Parathyroid adenoma (tissue), 2 donors: ENCODE measurements around the gene PPP2R5E.

ENCODE experiments used
- H2AFZ ChIP-seq: fragments of 300-600 bp; sonication (generic); one replicate; pipeline ENCODE4 v1.7.0; 2017; ENCODE audit warnings: antibody characterized with exemption, mild to moderate bottlenecking
- H3K27ac ChIP-seq: fragments of 300-600 bp; sonication (generic); one replicate; pipeline ENCODE4 v1.7.0; 2017
- H3K27me3 ChIP-seq: fragments of 300-600 bp; sonication (generic); one replicate; pipeline ENCODE4 v1.7.0; 2017; ENCODE audit warnings: low read length; ENCODE audit not compliant: control insufficient read depth, insufficient read depth
- H3K36me3 ChIP-seq: fragments of 300-600 bp; sonication (generic); one replicate; pipeline ENCODE4 v1.7.0; 2017; ENCODE audit warnings: low read length; ENCODE audit not compliant: control insufficient read depth, insufficient read depth
- H3K4me1 ChIP-seq: fragments of 300-600 bp; sonication (generic); one replicate; pipeline ENCODE4 v1.7.0; 2017; ENCODE audit warnings: control low read depth
- H3K4me2 ChIP-seq: fragments of 300-600 bp; sonication (generic); one replicate; pipeline ENCODE4 v1.7.0; 2017; ENCODE audit warnings: low read length
- H3K4me3 ChIP-seq: fragments of 300-600 bp; sonication (generic); one replicate; pipeline ENCODE4 v1.7.0; 2017; ENCODE audit warnings: low read depth, low read length
- H3K79me2 ChIP-seq: fragments of 300-600 bp; sonication (generic); one replicate; pipeline ENCODE4 v1.7.0; 2017; ENCODE audit warnings: control low read depth
- H3K9ac ChIP-seq: fragments of 300-600 bp; sonication (generic); one replicate; pipeline ENCODE4 v1.7.0; 2017; ENCODE audit warnings: mild to moderate bottlenecking
- H3K9me3 ChIP-seq: fragments of 300-600 bp; sonication (generic); one replicate; pipeline ENCODE4 v1.7.0; 2017; ENCODE audit warnings: low read length; ENCODE audit not compliant: control insufficient read depth
- TF ChIP-seq, protein P1 (sequence below): fragments of 300-600 bp; sonication (generic); IDR thresholded peaks from one replicate; pipeline ENCODE4 v1.7.0; 2017; ENCODE audit warnings: antibody characterized with exemption, mild to moderate bottlenecking
- donor health status: primary hyperparathyroidism.

Gene PPP2R5E

DNA sequence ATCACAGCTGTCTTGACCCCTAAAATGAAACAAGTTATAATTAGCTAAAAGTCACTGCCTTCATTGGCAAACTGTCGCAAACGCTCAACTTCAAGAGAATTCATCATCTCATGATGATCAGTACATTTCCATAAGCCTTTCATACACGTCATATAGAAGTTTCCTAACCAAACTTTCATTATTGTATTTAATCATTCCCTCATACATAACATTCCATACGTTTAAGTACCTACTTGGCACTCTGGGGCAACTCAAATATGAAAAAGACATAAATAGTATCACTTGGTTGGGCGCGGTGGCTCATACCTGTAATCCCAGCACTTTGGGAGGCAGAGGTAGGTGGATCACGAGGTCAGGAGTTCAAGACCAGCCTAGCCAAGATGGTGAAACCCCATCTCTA is 12.4 kb upstream of the PPP2R5E start:
- H3K4me3 ChIP-seq = no peak overlapping the region
- TF ChIP-seq, protein P1, sequence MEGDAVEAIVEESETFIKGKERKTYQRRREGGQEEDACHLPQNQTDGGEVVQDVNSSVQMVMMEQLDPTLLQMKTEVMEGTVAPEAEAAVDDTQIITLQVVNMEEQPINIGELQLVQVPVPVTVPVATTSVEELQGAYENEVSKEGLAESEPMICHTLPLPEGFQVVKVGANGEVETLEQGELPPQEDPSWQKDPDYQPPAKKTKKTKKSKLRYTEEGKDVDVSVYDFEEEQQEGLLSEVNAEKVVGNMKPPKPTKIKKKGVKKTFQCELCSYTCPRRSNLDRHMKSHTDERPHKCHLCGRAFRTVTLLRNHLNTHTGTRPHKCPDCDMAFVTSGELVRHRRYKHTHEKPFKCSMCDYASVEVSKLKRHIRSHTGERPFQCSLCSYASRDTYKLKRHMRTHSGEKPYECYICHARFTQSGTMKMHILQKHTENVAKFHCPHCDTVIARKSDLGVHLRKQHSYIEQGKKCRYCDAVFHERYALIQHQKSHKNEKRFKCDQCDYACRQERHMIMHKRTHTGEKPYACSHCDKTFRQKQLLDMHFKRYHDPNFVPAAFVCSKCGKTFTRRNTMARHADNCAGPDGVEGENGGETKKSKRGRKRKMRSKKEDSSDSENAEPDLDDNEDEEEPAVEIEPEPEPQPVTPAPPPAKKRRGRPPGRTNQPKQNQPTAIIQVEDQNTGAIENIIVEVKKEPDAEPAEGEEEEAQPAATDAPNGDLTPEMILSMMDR = no peak
- no peak overlapping the region for H3K27ac ChIP-seq
- H3K4me2 ChIP-seq = no peak overlapping the region
- H3K9me3 ChIP-seq = no peaks in the 10 kb centered on the region
- H3K9ac ChIP-seq = no peak overlapping the region
- no peaks in the 10 kb centered on the region for H3K36me3 ChIP-seq
- H3K79me2 ChIP-seq = no peaks in the 10 kb centered on the region
- no peaks in the 10 kb centered on the region for H3K4me1 ChIP-seq
- no peaks in the 10 kb centered on the region for H3K27me3 ChIP-seq
- no peak overlapping the region for H2AFZ ChIP-seq

DNA sequence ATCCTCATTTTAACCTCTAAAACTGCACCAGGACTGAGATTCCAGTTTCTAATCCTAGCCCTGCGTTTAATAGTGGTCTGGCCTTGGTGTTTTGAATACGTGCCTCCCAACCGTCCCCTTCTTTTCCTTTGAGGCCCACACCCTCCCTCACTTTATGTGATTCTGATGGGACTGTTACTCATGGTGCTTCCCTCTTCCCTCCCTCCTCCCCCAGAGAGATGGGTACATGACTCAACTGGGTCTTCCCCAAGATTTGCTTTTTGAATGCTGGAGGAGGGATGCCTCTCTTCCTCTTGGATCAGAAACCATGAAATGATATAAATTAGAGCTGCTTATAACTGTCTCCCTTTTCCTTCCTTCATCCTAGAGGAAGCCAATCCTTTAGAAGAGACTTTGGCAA is 8.2 kb upstream of the PPP2R5E start:
- no peak overlapping the region for H3K27ac ChIP-seq

DNA sequence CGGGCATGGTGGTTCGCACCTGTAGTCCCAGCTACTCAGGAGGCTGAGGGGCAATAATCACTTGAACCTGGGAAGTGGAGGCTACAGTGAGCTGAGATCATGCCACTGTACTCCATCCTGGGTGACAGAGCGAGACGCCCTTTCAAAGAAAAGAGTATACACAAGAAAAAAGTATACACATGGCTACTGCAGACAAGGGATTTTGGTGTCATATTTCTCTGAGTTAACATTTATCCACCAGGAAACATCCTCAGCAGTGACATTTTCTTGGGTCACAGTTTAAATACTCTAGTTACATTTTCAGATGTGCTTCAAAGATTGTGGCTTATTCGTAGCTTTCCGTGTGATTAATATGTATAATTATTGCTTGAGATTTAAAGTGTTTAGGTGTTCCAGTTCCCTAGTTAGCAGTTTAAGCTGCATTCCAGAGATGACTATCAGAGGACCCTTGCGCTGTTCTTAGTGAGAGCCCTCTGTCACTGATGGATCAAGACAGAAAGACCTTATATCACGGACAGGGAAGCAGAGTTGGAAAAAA is 4.7 kb upstream of the PPP2R5E start:
- H3K27ac ChIP-seq = no peak overlapping the region
- no peaks in the 10 kb centered on the region for H3K36me3 ChIP-seq
- peak overlapping the region; percentile 4 for H3K4me2 ChIP-seq
- no peaks in the 10 kb centered on the region for H3K27me3 ChIP-seq
- no peaks in the 10 kb centered on the region for H3K79me2 ChIP-seq
- no peaks in the 10 kb centered on the region for H3K4me1 ChIP-seq
- H3K4me3 ChIP-seq = no peak overlapping the region
- H3K9me3 ChIP-seq = no peaks in the 10 kb centered on the region
- H2AFZ ChIP-seq = peak overlapping the region; percentile 71
- TF ChIP-seq, protein P1 = no peak
- H3K9ac ChIP-seq = no peak overlapping the region

More for the DNA sequence above, 8.2 kb upstream of the PPP2R5E start:
- Histone ChIP-seq H3K36me3 (no peaks in the 10 kb centered on the region), H3K4me3 (no peak overlapping the region), H3K9ac (no peak overlapping the region), H3K4me2 (no peak overlapping the region), H3K9me3 (no peaks in the 10 kb centered on the region), H3K4me1 (no peaks in the 10 kb centered on the region), H3K79me2 (no peaks in the 10 kb centered on the region), H3K27me3 (no peaks in the 10 kb centered on the region), H2AFZ (peak overlapping the region; percentile 2)
- TF ChIP-seq, protein P1 = no peak

DNA sequence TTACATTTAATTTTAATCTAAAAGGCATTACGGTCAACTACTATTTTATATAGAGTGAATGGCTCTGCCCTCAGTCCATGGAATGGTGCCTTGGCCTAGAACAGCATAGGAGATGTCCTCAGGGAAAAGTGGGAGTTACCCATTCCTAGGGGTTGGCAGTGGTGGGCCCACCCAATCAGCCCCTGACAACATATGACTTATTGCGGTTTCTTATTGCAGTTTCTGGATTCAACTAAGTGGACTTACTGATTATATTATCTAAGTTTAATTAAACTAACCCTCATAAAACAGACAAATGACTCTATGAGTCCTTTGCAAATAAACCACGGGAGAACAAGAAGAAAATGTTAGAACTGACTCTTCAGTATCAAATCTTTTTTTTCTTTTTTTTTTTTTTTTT is 2.3 kb upstream of the PPP2R5E start:
- Histone ChIP-seq H3K9ac (no peak overlapping the region), H3K27ac (no peak overlapping the region), H3K79me2 (peaks cover 8% of the 10 kb centered on the region), H3K4me3 (no peak overlapping the region), H3K4me1 (peaks cover 3% of the 10 kb centered on the region), H3K9me3 (no peaks in the 10 kb centered on the region), H3K4me2 (no peak overlapping the region), H2AFZ (no peak overlapping the region), H3K27me3 (no peaks in the 10 kb centered on the region), H3K36me3 (no peaks in the 10 kb centered on the region)
- TF ChIP-seq, protein P1 = no peak

DNA sequence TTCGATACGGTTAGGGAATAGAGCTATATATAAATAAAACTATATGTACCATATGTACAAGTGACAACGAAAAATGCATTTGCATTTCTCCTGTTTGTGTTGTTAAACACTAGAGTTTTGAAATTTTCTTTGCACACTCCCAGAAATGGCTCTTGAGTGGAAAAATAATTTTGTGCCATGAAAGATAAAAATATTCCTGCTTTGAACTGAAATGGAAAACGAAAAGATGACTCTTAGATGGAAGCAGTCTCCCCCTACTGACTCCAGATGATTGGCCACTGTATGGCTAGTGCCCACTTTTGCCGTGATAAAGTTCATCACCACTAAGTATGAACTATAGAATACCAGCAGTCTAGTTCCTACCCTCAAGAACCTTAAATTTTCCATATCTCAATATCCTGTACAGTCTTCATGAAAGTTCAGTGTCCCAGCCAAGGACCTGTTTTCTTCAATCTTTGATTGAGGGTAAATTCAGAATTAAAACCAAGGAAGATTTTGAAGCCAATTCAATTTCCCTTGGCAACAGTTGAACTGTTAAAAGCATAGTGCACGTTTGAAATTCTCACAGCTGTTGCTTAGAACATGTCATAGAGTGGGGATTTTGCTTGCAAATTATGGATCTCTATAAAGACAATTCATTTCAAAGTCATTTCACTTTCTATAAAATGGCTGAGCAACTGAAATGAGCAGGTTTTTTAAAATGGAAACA is 1.6 kb upstream of the PPP2R5E start:
- Histone ChIP-seq H3K27ac (no peak overlapping the region), H3K9me3 (no peaks in the 10 kb centered on the region), H3K4me1 (peaks cover 3% of the 10 kb centered on the region), H3K27me3 (no peaks in the 10 kb centered on the region), H3K79me2 (peaks cover 14% of the 10 kb centered on the region), H3K36me3 (no peaks in the 10 kb centered on the region), H3K4me3 (peak overlapping the region; percentile 96), H3K4me2 (peak overlapping the region; percentile 78), H2AFZ (no peak overlapping the region), H3K9ac (no peak overlapping the region)
- TF ChIP-seq, protein P1 = peak; percentile 13
